ENCODE results near the gene PIK3R3.

GRCh38 chr1:46133781-46134350 is 1.4 kb upstream of the PIK3R3 start:
- TF ChIP-seq CTCF (IDR thresholded peaks at IDR 0.05) (no peak), POLR2A (IDR thresholded peaks at IDR 0.05) (no peak), POLR2AphosphoS5 (IDR thresholded peaks at IDR 0.05) (no peak), EP300 (IDR thresholded peaks at IDR 0.05) (no peak)
